Measurements from ENCODE around the gene CD300A.

Gene CD300A

DNA sequence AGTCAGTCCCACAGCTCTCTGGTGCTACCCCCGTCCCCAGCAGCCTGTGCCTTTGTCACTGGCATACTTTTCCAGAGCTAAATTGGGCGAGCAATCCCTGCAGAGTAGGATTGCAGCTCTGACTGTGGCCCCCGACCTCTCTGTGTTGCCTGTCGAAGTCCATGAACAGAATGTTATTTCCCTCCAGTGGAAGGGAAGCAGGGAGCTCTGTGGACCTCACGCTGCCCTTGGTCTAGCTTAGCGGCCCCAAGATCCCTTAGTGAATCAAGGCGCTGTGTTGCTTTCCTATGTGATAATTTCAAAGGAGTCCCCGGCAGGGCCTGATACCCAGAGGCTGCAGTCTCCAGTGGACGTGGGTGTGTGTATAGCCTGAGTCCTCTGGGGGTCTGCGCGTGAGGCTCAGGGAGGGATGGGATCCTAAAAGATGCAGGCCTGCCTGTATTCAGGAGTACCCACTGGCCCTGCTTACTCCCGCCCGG is 15.5 kb upstream of the CD300A start:
- ATAC-seq (ENCODE audit: low read depth) (no peak), DNase-seq (ENCODE audit: low spot score) (no peak)
- Histone ChIP-seq H3K27me3 (ENCODE audit: insufficient read depth, poor library complexity, severe bottlenecking) (no peaks in the 10 kb centered on the region), H3K36me3 (ENCODE audit: low read depth) (no peaks in the 10 kb centered on the region), H3K9me3 (ENCODE audit: severe bottlenecking) (no peaks in the 10 kb centered on the region), H3K4me1 (ENCODE audit: insufficient read depth, poor library complexity, severe bottlenecking) (peaks cover 2% of the 10 kb centered on the region), H3K27ac (ENCODE audit: poor library complexity, severe bottlenecking) (no peak overlapping the region), H3K4me3 (ENCODE audit: severe bottlenecking) (no peak overlapping the region)
- TF ChIP-seq, protein P1, sequence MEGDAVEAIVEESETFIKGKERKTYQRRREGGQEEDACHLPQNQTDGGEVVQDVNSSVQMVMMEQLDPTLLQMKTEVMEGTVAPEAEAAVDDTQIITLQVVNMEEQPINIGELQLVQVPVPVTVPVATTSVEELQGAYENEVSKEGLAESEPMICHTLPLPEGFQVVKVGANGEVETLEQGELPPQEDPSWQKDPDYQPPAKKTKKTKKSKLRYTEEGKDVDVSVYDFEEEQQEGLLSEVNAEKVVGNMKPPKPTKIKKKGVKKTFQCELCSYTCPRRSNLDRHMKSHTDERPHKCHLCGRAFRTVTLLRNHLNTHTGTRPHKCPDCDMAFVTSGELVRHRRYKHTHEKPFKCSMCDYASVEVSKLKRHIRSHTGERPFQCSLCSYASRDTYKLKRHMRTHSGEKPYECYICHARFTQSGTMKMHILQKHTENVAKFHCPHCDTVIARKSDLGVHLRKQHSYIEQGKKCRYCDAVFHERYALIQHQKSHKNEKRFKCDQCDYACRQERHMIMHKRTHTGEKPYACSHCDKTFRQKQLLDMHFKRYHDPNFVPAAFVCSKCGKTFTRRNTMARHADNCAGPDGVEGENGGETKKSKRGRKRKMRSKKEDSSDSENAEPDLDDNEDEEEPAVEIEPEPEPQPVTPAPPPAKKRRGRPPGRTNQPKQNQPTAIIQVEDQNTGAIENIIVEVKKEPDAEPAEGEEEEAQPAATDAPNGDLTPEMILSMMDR (IDR thresholded peaks at IDR 0.05; ENCODE audit: poor library complexity, severe bottlenecking) = no peak

DNA sequence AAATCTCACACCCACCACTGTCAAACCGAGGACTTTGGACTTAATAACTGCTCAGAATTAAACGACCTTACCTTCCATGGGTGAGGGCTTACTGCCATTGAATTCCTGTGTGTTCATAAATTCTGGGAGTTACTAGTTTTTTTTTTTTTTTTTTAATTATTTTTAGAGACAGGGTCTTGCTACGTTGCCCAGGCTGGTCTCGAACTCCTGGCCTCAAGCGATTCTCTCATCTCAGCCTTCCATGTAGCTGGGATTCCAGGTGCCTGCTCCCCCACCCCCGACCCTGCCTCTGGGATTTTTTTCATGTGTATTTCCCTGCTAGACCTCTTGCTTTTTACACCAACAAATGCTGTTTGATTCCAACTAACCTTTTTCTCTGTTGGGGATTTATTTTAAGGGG is 14.9 kb upstream of the CD300A start:
- no peaks in the 10 kb centered on the region for H3K36me3 ChIP-seq (ENCODE audit: low read depth)
- ATAC-seq (ENCODE audit: low read depth) = no peak
- DNase-seq (ENCODE audit: low spot score) = no peak
- no peak overlapping the region for H3K27ac ChIP-seq (ENCODE audit: poor library complexity, severe bottlenecking)
- H3K4me1 ChIP-seq (ENCODE audit: insufficient read depth, poor library complexity, severe bottlenecking) = peaks cover 1% of the 10 kb centered on the region
- TF ChIP-seq, protein P1 (IDR thresholded peaks at IDR 0.05; ENCODE audit: poor library complexity, severe bottlenecking) = no peak
- no peaks in the 10 kb centered on the region for H3K9me3 ChIP-seq (ENCODE audit: severe bottlenecking)
- H3K27me3 ChIP-seq (ENCODE audit: insufficient read depth, poor library complexity, severe bottlenecking) = no peaks in the 10 kb centered on the region
- no peak overlapping the region for H3K4me3 ChIP-seq (ENCODE audit: severe bottlenecking)

DNA sequence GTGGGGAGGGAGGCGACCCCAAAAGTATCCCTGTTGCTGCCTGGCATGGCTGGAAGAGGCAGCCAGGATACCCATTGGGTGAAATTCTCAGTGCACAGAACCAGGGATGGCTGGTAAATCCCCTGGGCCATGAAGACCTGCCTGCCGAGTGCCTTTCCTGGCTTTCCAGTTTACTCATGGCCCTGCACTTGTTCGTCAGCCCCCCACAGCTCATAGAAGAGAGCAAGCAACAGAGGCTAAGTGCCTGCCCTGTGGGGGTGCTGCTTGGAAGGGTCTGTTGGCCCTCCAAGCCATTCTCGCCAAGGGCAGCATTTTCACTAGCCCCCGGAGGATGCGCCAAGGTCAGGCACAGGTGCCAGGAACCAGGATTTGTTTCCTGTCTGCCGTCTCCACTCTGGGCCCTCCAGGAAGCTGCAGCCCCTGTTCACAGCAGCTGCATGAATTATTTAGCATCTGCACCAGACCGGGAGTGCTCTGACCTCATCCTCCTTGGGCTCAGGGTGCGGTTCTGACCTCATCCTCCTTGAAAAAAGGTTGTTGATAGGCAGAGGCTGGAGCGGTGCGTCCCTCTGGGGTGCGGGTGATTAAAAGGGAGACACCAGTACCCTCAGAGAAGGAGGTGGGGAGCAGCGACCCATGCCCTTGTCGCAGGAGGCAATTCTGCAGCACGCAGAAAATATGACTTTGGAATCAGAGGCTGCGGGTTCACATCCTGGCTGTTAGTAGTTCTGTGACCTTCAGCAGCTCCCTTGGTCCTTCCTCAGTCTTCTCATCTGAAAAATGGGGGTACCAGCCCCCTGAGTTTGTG is 14.2 kb upstream of the CD300A start:
- Histone ChIP-seq H3K27me3 (ENCODE audit: insufficient read depth, poor library complexity, severe bottlenecking) (no peaks in the 10 kb centered on the region), H3K9me3 (ENCODE audit: severe bottlenecking) (no peaks in the 10 kb centered on the region), H3K27ac (ENCODE audit: poor library complexity, severe bottlenecking) (no peak overlapping the region), H3K4me1 (ENCODE audit: insufficient read depth, poor library complexity, severe bottlenecking) (no peaks in the 10 kb centered on the region), H3K4me3 (ENCODE audit: severe bottlenecking) (no peak overlapping the region), H3K36me3 (ENCODE audit: low read depth) (no peaks in the 10 kb centered on the region)
- DNase-seq (ENCODE audit: low spot score) (no peak), ATAC-seq (ENCODE audit: low read depth) (no peak)
- TF ChIP-seq, protein P1 (IDR thresholded peaks at IDR 0.05; ENCODE audit: poor library complexity, severe bottlenecking) = no peak

DNA sequence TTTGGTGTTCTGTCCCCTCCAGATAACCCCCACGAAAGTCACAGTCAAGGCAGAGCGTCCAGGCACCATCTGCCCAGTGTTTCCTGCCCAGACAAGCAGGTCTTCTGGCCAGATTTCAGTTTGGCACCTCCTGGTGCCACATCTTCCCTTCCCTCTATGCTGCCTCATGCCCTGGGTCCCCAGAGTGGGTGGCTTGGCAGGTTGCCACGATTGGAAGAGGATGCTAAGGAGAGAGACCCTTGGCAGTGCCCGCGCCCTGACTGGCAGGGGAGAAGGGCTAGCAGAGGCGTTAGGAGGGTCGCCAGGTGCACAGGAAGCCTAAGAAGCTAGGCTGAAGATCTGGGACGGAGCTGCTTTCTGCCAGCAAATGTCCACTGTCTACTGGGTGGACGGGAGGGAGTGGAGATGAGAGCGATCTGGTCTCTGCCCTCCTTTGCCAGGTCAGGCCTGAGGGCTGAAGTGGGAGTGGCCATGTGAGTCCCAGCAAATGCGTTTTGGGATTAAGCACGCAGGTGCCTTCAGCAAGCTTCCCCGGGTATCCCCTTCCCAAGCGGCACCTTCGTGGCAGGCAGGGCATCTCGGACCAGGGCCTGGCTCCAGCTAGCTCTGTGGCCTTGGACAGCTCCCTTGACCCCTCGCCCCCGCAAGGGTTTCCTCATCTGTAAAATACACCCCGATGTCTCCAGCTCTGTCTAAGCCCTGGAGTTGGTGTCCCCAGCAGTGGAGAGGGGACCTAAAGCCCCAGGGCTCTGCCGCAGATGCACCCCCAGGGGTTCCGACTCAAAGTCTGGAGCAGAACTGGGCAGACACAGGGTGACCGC is 13.4 kb upstream of the CD300A start:
- H3K27me3 ChIP-seq (ENCODE audit: insufficient read depth, poor library complexity, severe bottlenecking) = no peaks in the 10 kb centered on the region
- H3K27ac ChIP-seq (ENCODE audit: poor library complexity, severe bottlenecking) = no peak overlapping the region
- no peaks in the 10 kb centered on the region for H3K36me3 ChIP-seq (ENCODE audit: low read depth)
- TF ChIP-seq, protein P1 (IDR thresholded peaks at IDR 0.05; ENCODE audit: poor library complexity, severe bottlenecking) = no peak
- H3K4me1 ChIP-seq (ENCODE audit: insufficient read depth, poor library complexity, severe bottlenecking) = no peaks in the 10 kb centered on the region
- no peak overlapping the region for H3K4me3 ChIP-seq (ENCODE audit: severe bottlenecking)
- DNase-seq (ENCODE audit: low spot score) = no peak
- H3K9me3 ChIP-seq (ENCODE audit: severe bottlenecking) = no peaks in the 10 kb centered on the region
- no peak for ATAC-seq (ENCODE audit: low read depth)

Measured in RWPE2 (cell line).